HG02588 (cell line): Measurements from ENCODE around the gene SCAND1.

Source experiments
- ATAC-seq: cut with Tn5 transposase; IDR thresholded peaks from one replicate; pipeline ENCODE4 v1.9.1; 2021; ENCODE audit warnings: mild to moderate bottlenecking, moderate library complexity; ENCODE audit not compliant: unreplicated experiment

SCAND1 gene

GRCh38 chr20:35908007-35908406 lies 46.3 kb downstream of the SCAND1 start:
- no peak for ATAC-seq

- no peak for ATAC-seq
Observed at GRCh38 chr20:35907017-35907701, 47.1 kb downstream of the SCAND1 start.

- ATAC-seq = no peak
Observed at GRCh38 chr20:35904982-35905663, 49.2 kb downstream of the SCAND1 start.

- no peak for ATAC-seq
Observed at GRCh38 chr20:35903843-35904242, 50.5 kb downstream of the SCAND1 start.
